ENCODE results near the gene FIP1L1. TPM values are rescaled to one million over a fixed set of nuclear protein-coding genes. Genes with fewer than 3 reads are reported as not detected.
A peak's percentile ranks its signal among the peaks of the same experiment; 100 is the strongest.

FIP1L1 gene
- total and polyA plus RNA-seq, 2 donors: 38.9 to 121 TPM

DNA sequence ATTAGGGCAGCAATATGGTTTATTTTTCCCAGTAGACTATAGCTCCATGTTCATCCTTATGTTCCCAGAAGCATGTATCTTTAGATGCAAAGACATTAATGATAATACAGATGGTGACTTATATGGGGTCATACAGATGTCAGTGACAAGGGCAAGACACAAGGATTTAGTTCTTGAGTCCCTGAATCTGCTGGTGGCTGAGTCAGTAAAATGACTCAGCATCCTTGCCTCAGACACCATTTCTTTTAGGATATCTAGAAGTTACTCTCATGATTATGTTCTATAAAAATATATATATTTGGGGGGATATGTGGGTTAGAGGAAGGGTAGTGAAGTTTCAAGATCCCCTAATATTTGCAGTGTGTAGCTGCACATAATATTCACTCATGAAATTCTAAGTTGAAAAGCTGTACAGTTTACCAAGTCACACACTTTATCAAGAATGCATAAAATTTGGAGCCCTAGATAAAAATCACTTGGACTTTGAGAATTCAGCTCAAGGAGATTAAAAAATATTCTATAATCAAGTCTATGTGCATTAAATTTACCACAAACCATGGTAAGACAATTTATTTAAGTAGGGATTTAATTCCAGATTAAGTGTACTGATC is 111.9 kb downstream of the FIP1L1 start:
- H3K4me1 ChIP-seq (ENCODE audit: insufficient read depth): no peaks in the 10 kb centered on the region
- H3K36me3 ChIP-seq (ENCODE audit: insufficient read depth): peaks cover 2% of the 10 kb centered on the region
- DNase-seq (ENCODE audit: extremely low spot score): no peak
- H3K4me3 ChIP-seq (ENCODE audit: low read depth, low read length): no peak overlapping the region
- H3K27ac ChIP-seq (ENCODE audit: low read depth): no peak overlapping the region

DNA sequence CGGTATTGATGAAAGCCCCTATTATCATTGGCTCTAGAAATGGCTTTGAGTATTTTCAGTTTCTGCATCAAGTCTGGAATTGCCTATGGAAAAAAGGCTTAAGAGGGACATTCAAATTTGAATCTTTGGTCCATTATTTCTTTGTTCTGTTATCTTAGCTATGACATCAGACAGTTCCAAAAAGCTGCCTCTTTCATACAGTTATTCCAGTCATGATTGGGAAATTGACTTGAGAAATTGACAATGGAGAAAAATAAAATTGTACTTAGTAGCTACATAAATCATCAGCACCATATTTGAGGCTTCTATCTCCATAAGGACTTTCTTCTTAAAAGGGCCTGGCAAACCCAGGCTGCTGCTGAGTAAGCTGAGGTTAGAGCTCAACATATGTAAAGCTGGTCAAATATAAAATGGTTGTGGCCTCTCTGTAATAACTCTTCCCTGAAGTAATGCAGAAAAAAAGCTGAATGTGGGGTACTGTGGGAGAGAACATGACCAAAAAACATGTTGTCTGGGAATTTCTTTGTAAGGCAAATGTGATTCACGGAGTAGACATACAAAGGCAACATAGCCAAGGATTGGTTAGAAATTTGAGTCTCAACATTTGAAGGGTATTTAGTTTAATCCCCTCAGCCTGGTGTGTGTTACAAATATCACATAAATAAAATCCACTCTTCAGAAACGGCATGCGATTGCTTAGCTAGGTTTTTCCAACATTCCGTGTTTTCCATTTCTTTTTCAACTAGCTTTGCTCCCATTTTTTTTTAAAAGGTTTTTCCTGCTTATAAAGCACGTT is 112.9 kb downstream of the FIP1L1 start:
- Histone ChIP-seq H3K27ac (ENCODE audit: low read depth) (peak overlapping the region; percentile 77), H3K36me3 (ENCODE audit: insufficient read depth) (peaks cover 2% of the 10 kb centered on the region), H3K4me1 (ENCODE audit: insufficient read depth) (no peaks in the 10 kb centered on the region), H3K4me3 (ENCODE audit: low read depth, low read length) (no peak overlapping the region)
- DNase-seq (ENCODE audit: extremely low spot score): no peak
- WGBS: 36% methylated on average over 6 of the region's 6 CpGs

DNA sequence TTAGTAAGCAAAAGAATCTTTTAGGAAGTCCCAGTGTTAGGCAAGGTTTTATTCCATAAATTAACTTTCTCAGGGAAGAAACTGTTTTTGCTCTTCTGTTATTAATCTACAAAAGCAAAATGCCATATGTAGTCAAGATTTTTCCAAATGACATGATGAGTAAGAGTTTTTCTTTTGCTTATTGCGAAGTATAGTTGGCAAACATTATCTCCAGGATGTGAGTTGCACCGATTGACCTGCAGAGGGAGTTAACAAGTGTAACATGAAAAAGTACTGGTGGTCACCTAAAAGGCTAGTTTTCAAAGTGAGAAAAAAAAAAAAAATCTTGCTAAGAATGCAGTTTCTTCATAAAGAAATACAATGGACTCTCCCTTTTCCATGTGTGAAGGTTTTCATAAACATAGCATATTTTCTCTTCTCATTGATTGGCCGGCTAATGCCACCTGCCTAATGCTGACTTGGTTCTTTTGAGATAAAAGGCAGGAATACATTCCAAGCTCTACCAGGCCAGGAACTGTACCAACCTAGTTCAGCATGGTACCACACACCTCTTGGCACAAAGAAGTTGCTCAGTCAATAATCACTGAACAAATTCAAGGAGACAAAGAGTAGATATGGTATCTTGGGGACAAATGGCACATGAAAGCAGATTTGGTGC is 113.7 kb downstream of the FIP1L1 start:
- H3K4me1 ChIP-seq (ENCODE audit: insufficient read depth): no peaks in the 10 kb centered on the region
- H3K4me3 ChIP-seq (ENCODE audit: low read depth, low read length): no peak overlapping the region
- peak overlapping the region; percentile 52 for H3K27ac ChIP-seq (ENCODE audit: low read depth)
- peaks cover 4% of the 10 kb centered on the region for H3K36me3 ChIP-seq (ENCODE audit: insufficient read depth)
- no peak for DNase-seq (ENCODE audit: extremely low spot score)
- 36% methylated on average over 3 of the region's 3 CpGs for WGBS

DNA sequence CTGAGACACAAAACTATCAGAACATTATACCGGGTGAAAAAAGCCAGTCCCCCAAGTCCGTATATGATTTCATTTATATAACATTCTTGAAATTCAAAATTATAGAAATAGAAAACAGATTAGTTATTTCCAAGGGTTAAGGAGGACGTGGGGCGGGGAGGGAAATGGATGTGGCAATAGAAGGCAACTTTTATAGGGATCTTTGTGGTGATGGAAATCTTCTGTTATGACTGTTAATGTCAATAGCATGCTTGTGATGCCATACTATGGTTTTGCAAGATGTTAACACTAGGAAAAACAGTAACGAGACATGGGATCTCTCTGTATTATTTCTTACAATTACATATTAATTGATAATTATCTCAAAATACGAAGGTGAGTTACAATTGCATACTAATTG is 117.4 kb downstream of the FIP1L1 start:
- H3K27ac ChIP-seq (ENCODE audit: low read depth): no peak overlapping the region
- 88% methylated on average over 6 of the region's 6 CpGs for WGBS
- H3K4me3 ChIP-seq (ENCODE audit: low read depth, low read length): no peak overlapping the region
- no peaks in the 10 kb centered on the region for H3K4me1 ChIP-seq (ENCODE audit: insufficient read depth)
- DNase-seq (ENCODE audit: extremely low spot score): no peak
- H3K36me3 ChIP-seq (ENCODE audit: insufficient read depth): peaks cover 3% of the 10 kb centered on the region

DNA sequence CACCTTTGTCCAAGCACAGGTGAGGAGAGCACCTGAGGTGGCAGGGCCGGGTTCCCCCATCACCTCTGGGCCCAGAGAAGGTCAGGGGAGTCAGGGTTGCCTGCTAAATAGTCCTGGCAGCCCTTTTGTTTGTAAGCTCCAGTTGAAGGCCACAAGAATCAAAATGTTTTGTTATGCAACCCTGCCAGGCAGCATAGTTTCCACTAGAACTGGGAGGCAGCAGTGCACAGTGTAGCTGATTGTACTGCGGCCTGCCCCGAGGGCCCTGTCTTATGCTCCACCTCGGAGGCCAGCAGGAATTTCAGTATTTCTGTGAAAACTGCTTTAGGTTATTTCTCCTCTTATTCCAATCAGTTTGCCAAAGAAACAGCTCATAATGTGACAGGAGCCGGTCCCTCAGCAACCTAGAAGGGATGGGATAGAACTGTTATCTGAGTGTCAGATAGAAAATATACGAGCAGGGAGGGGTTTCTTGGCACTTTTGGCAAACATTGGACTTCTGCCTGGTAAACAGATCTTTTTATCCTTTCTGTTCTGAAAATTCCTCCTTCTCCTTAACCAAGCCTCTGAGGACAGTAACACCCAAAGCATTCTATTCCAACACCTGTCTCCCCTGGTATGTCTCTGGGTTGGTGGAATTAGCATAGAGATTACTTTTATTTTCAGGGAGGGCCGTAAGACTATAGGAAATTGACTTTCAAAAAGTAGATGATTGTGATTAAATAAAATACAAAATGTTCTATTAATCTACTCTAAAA is 120.2 kb downstream of the FIP1L1 start:
- WGBS: 41% methylated on average over 7 of the region's 7 CpGs
- no peak overlapping the region for H3K4me3 ChIP-seq (ENCODE audit: low read depth, low read length)
- DNase-seq (ENCODE audit: extremely low spot score): no peak
- no peaks in the 10 kb centered on the region for H3K4me1 ChIP-seq (ENCODE audit: insufficient read depth)
- peaks cover 3% of the 10 kb centered on the region for H3K36me3 ChIP-seq (ENCODE audit: insufficient read depth)
- H3K27ac ChIP-seq (ENCODE audit: low read depth): no peak overlapping the region

DNA sequence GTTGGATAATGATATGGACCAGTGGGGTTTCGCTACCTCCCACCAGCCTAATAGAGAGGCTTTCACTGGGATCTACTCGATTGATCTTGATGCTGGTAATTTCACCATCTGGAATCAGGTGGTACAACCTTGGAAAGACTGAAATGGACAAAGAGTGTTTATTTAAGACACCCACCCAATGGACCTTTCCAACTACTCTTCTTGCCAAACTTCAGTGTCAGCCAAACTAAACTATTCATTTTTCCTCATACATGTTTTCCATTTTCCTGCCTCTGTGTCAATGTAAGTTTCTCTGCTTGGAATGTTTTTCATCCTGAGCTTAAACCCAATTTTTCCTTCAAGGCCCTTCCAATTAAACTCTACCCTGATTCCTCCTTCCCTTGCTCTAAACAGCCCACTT is 121.3 kb downstream of the FIP1L1 start:
- Histone ChIP-seq H3K4me1 (ENCODE audit: insufficient read depth) (no peaks in the 10 kb centered on the region), H3K4me3 (ENCODE audit: low read depth, low read length) (no peak overlapping the region), H3K27ac (ENCODE audit: low read depth) (no peak overlapping the region), H3K36me3 (ENCODE audit: insufficient read depth) (peaks cover 3% of the 10 kb centered on the region)
- 85% methylated on average over 2 of the region's 2 CpGs for WGBS
- DNase-seq (ENCODE audit: extremely low spot score): no peak

DNA sequence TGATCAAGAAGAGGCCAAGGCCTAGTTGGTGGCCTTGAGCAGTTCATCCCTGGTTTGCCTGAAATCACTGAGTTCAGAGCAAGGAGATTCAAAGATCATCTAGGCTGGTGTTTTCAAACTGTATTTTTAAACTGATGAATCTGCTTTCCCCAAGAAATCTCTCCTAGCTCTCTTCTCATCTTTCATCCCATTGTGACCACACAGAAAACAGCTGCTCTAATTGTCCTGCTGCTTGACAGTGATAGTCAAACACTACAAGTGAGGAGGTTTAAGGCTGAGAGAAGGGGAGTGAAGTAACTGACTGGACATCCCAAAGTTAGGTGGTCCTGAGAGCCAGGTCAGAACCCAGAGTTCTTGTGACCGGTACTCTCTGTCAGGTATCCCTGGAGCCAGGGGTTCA is 122.3 kb downstream of the FIP1L1 start:
- no peak for DNase-seq (ENCODE audit: extremely low spot score)
- WGBS: 100% methylated on average over 1 of the region's 1 CpG
- no peak overlapping the region for H3K27ac ChIP-seq (ENCODE audit: low read depth)

DNA sequence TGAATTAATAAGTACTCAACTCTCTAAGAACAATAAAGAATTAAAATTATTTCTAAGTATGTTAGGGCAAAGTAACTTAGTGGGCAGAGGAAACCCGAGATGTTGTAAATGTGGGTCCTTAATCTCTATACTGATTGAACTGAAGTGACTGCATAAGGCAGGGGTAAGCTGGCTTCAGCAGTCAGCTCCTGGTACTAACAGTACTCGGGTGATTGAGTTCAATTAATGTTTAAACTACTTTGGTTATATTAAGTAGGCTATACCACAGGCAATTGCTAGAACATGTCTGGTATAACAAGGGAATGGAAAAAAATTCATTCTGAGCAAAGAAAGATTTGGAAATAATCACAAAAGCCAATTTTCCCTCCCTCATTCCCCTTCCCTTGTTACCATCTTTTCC is 123.1 kb downstream of the FIP1L1 start:
- no peaks in the 10 kb centered on the region for H3K4me1 ChIP-seq (ENCODE audit: insufficient read depth)
- WGBS: 96% methylated on average over 2 of the region's 2 CpGs
- no peak for DNase-seq (ENCODE audit: extremely low spot score)
- peaks cover 3% of the 10 kb centered on the region for H3K36me3 ChIP-seq (ENCODE audit: insufficient read depth)
- no peak overlapping the region for H3K4me3 ChIP-seq (ENCODE audit: low read depth, low read length)
- no peak overlapping the region for H3K27ac ChIP-seq (ENCODE audit: low read depth)

More for the DNA sequence above, 122.3 kb downstream of the FIP1L1 start:
- H3K36me3 ChIP-seq (ENCODE audit: insufficient read depth): peaks cover 3% of the 10 kb centered on the region
- no peak overlapping the region for H3K4me3 ChIP-seq (ENCODE audit: low read depth, low read length)
- H3K4me1 ChIP-seq (ENCODE audit: insufficient read depth): no peaks in the 10 kb centered on the region

DNA sequence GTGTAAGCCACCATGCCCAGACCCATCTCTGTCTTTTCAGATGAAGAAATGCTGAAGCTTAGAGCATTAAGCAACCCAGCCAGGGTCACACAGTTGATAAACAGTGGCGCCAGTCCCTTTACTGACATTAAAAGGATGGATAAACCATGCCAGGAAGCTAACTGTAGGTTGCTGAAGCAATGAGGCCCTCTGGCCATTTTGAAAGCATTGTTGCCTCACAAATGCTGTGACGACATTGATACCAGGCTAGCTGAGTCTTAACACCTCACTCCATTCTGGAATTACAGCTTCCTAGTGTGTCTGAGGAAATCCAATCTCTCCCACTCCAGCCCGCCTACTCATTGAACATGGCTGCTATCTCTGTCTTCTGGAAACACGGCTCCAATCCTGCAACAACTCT is 124.1 kb downstream of the FIP1L1 start:
- no peak overlapping the region for H3K4me3 ChIP-seq (ENCODE audit: low read depth, low read length)
- no peaks in the 10 kb centered on the region for H3K4me1 ChIP-seq (ENCODE audit: insufficient read depth)
- no peaks in the 10 kb centered on the region for H3K36me3 ChIP-seq (ENCODE audit: insufficient read depth)
- DNase-seq (ENCODE audit: extremely low spot score): no peak
- 97% methylated on average over 4 of the region's 4 CpGs for WGBS
- no peak overlapping the region for H3K27ac ChIP-seq (ENCODE audit: low read depth)

DNA sequence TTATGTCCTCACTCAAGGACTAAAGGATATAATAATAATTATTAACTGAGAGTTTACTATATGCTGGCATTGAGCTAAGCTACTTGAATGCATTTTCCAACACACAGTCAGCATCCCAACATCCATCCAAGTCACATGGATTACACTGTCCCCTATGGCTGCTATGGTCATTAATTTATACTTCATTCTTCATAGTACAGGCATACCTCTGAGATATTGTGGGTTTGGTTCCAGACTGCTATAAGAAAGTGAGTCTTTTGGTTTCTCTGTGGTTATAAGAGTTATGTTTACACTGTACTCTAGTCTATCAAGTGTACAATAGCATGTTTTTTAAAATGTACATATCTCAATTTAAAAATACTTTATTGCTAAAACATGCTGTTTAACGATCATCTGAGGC is 124.7 kb downstream of the FIP1L1 start:
- no peaks in the 10 kb centered on the region for H3K36me3 ChIP-seq (ENCODE audit: insufficient read depth)
- no peaks in the 10 kb centered on the region for H3K4me1 ChIP-seq (ENCODE audit: insufficient read depth)
- 86% methylated on average over 1 of the region's 1 CpG for WGBS
- no peak for DNase-seq (ENCODE audit: extremely low spot score)
- no peak overlapping the region for H3K4me3 ChIP-seq (ENCODE audit: low read depth, low read length)
- no peak overlapping the region for H3K27ac ChIP-seq (ENCODE audit: low read depth)

DNA sequence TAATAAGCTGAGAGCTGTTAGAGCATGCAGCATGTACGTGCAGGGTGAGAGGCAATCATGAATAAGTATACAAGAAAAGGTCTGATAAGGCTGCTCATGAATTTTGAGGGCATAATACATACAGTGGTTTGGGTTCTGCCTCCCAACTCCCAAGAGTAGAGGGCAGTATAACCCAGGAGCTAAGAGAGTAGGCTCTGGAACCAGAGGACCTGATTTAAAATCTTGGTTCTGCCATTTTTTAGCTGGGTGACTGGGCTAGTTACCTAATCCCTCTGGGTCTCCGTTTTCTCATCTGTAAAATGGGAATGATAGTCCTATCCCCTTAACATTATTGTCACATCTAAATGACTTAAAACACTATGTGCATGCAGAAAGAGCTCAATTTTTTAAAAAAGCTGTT is 128.5 kb downstream of the FIP1L1 start:
- H3K4me3 ChIP-seq (ENCODE audit: low read depth, low read length): no peak overlapping the region
- WGBS: 88% methylated on average over 2 of the region's 2 CpGs
- H3K36me3 ChIP-seq (ENCODE audit: insufficient read depth): no peaks in the 10 kb centered on the region
- H3K4me1 ChIP-seq (ENCODE audit: insufficient read depth): no peaks in the 10 kb centered on the region
- DNase-seq (ENCODE audit: extremely low spot score): no peak
- H3K27ac ChIP-seq (ENCODE audit: low read depth): no peak overlapping the region

DNA sequence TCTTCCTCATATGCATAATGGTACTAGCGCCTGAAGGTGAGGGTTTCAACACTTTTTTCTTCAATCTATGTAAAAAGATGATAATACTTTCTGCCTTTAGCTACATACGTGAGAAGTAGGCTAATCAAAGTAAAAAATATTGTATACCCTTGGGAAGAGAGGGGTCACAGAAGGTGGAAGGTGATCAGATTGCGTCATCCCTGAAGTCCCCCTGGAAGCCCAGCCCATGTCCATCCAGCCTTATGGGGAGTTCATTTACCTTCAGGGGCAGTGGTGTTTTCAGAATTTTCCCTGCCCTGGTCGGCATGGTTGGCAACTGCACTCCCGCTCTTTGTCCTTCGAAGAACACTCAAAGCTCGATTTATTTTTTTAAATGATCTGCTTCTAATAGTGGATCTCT is 129.6 kb downstream of the FIP1L1 start:
- Histone ChIP-seq H3K36me3 (ENCODE audit: insufficient read depth) (no peaks in the 10 kb centered on the region), H3K4me3 (ENCODE audit: low read depth, low read length) (no peak overlapping the region), H3K4me1 (ENCODE audit: insufficient read depth) (no peaks in the 10 kb centered on the region), H3K27ac (ENCODE audit: low read depth) (no peak overlapping the region)
- 95% methylated on average over 7 of the region's 7 CpGs for whole genome bisulfite sequencing
- DNase-seq (ENCODE audit: extremely low spot score): no peak

DNA sequence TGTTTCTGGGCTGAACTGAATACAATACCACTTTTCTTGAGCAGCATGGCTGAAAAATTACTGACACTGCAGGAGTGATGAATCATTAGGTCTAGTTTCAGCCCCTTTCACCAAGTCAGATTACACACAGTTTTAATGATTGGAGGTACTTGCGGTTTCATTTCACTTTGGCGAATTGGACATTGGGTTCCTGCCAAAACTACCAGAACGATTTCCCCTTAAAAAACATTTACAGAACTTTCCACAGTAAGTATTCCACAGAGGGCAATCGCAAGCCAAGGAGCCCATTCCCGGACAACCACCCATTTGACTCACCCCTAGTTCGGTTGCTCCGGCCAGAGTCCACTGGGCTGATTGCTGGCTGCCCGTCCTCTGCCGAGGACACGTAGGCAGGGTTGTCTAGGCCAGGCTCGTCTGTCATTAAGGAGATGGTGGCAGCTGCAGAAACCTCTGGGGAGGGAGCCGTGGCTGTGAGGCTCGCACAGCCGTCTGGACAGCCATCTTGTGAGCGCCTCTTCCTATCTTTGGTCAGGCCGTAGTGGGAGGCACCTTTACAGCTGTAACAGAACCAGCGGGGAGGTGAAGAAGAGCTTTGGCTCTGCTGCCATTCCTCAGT is 130.3 kb downstream of the FIP1L1 start:
- 82% methylated on average over 17 of the region's 17 CpGs for WGBS
- no peak overlapping the region for H3K4me3 ChIP-seq (ENCODE audit: low read depth, low read length)

More for the DNA sequence above, 130.3 kb downstream of the FIP1L1 start:
- H3K27ac ChIP-seq (ENCODE audit: low read depth): no peak overlapping the region
- H3K4me1 ChIP-seq (ENCODE audit: insufficient read depth): no peaks in the 10 kb centered on the region
- H3K36me3 ChIP-seq (ENCODE audit: insufficient read depth): no peaks in the 10 kb centered on the region
- no peak for DNase-seq (ENCODE audit: extremely low spot score)
